Dermis blood vessel endothelial cell (primary cell): ENCODE data around the gene TGM2. TPM values are rescaled to one million over a fixed set of nuclear protein-coding genes. Genes with fewer than 3 reads are reported as not detected.
"Not testable (repeated sequence)": the region's sequence is repeated elsewhere in the genome, so short reads cannot be mapped to it uniquely, and the experiment has no call there.

Source experiments
- DNase-seq: peaks from one replicate; pipeline ENCODE4 v3.0.0; 2010
- total RNA-seq: library from RNA; depleted of rRNA; stranded (reverse); fragments of >200 nt; gene quantifications from 2 replicates; pipeline ENCODE4 v1.2.3, GENCODE V29; 2014

Gene TGM2
- total RNA-seq, 1 donor from 2014 or later: 401 TPM

GRCh38 chr20:38113401-38114325 lies 51.4 kb downstream of the TGM2 start:
- DNase-seq: peak; percentile 68

GRCh38 chr20:38112930-38113294 lies 52.2 kb downstream of the TGM2 start:
- no peak for DNase-seq

GRCh38 chr20:38112261-38112929 lies 52.7 kb downstream of the TGM2 start:
- no peak for DNase-seq

GRCh38 chr20:38111366-38112232 lies 53.5 kb downstream of the TGM2 start:
- no peak for DNase-seq

GRCh38 chr20:38110525-38111178 lies 54.4 kb downstream of the TGM2 start:
- DNase-seq: no peak

- DNase-seq: peak; percentile 87
These were observed 55.2 kb downstream of the TGM2 start for GRCh38 chr20:38109591-38110524.

GRCh38 chr20:38108986-38109541 lies 56.0 kb downstream of the TGM2 start:
- no peak for DNase-seq

- DNase-seq: no peak
These were observed 56.6 kb downstream of the TGM2 start for GRCh38 chr20:38108438-38108985.

GRCh38 chr20:38107916-38108315 lies 57.2 kb downstream of the TGM2 start:
- DNase-seq: not testable (repeated sequence)

GRCh38 chr20:38107386-38107785 lies 57.7 kb downstream of the TGM2 start:
- DNase-seq: not testable (repeated sequence)

GRCh38 chr20:38106461-38106860 lies 58.6 kb downstream of the TGM2 start:
- no peak for DNase-seq

- DNase-seq: no peak
These were observed 60.8 kb downstream of the TGM2 start for GRCh38 chr20:38104285-38104684.

GRCh38 chr20:38102206-38102605 lies 62.9 kb downstream of the TGM2 start:
- DNase-seq: not testable (repeated sequence)

- peak; percentile 79 for DNase-seq
These were observed 66.1 kb downstream of the TGM2 start for GRCh38 chr20:38098952-38099351.

- DNase-seq: no peak
These were observed 69.9 kb downstream of the TGM2 start for GRCh38 chr20:38095017-38095686.

- peak; percentile 82 for DNase-seq
These were observed 70.6 kb downstream of the TGM2 start for GRCh38 chr20:38094373-38094891.

- no peak for DNase-seq
These were observed 71.4 kb downstream of the TGM2 start for GRCh38 chr20:38093641-38094077.

GRCh38 chr20:38092915-38093314 lies 72.2 kb downstream of the TGM2 start:
- DNase-seq: no peak

- no peak for DNase-seq
These were observed 72.7 kb downstream of the TGM2 start for GRCh38 chr20:38092260-38092857.
